HCEC 1CT (cell line): ENCODE data around the gene ACVR1C.
"Not testable (repeated sequence)": the region's sequence is repeated elsewhere in the genome, so short reads cannot be mapped to it uniquely, and the experiment has no call there.

Source experiments
- DNase-seq: peaks from one replicate; pipeline ENCODE4 v3.0.0-alpha.2; 2017

Gene ACVR1C

DNA sequence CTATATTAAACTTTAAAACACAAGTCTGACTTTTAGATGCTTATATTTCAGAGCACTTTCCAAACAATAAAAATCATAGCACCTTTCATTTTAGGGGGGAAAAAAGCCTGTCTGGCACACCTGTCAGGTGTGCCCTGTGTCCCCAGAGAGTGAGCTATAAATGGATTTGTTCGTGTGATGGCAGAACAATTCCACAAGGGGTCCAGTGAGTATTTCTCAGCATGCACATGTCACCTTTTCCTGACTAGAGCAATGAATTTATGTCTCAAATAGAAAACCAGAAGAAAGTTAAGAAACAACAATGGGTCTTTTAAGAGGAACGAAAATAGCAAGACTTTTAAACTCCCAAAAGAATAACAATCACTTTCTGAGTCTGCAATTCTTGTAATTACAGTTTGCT is 55.9 kb downstream of the ACVR1C start:
- DNase-seq: no peak

DNA sequence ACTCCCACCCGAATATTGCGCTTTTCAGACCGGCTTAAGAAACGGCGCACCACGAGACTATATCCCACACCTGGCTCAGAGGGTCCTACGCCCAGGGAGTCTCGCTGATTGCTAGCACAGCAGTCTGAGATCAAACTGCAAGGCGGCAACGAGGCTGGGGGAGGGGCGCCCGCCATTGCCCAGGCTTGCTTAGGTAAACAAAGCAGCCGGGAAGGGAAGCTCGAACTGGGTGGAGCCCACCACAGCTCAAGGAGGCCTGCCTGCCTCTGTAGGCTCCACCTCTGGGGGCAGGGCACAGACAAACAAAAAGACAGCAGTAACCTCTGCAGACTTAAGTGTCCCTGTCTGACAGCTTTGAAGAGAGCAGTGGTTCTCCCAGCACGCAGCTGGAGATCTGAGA is 62.0 kb downstream of the ACVR1C start:
- not testable (repeated sequence) for DNase-seq

DNA sequence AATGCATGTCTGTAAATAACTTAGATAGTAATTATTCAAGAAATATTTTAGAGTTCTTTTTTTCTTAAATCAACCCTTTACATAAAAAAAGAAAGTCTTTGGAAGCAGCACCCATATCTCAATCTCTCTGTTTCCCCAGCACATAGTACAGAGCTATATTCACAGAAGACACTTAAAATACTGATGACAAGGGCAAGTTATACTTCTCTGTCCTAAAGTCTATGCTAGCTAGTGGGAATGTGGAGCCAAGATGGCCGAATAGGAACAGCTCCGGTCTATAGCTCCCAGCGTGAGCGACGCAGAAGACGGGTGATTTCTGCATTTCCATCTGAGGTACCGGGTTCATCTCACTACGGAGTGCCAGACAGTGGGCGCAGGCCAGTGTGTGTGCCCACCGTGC is 62.6 kb downstream of the ACVR1C start:
- DNase-seq: not testable (repeated sequence)

DNA sequence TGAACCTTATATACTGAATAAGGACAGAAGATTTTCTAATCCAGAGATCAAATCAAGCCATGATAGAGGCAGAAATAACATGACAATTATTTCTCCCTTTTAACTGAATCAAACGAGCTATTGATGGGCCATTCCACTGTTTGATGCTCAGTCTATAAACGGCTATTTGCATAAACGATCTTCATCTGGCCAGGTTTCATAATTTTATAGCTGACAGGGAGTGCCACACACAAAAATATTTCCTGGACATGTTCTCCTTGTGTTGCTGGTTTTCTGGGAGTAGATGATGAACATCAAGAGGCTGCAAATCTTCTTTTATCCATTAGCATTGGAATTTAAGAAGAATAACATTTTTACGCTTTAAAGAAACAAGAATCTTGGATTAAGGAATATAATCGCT is 63.1 kb downstream of the ACVR1C start:
- DNase-seq: no peak

DNA sequence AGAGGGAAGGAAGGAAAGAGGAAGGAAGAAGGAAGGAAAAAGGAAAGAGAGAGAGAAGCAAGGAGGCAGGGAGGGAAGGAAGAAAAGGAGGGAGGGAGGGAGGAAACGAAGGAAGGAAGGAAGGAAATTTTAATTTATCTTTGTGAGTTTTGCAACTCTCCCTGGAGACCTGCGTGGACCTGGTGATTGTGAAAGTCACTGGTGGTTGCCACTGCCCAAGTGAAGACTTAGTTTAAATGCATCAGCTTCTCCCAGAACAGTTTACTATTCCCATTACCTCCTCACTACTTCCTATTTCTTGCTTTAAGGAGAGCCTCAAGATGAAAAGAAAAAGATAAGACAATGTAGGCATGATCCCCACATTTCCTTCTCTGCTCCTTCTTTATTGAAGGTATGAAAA is 68.8 kb downstream of the ACVR1C start:
- DNase-seq: no peak

DNA sequence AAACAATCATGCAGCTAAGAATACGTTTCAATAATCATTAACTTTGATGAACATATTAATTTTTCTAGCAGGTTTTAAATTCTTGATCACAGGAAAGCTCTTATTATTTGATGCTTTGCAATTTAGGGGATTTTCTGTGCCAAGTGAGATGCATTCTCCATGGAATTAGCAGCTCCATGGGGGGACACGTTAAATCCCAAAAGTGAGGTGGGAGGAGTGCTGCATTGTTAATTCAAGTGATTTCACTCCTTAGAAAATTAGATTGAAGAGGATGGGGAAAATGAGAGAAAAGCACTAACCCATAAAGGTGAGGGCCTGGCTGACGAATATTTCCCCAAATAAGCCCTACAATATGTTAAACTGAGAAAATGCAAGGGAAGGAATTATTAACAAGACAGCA is 69.2 kb downstream of the ACVR1C start:
- no peak for DNase-seq

DNA sequence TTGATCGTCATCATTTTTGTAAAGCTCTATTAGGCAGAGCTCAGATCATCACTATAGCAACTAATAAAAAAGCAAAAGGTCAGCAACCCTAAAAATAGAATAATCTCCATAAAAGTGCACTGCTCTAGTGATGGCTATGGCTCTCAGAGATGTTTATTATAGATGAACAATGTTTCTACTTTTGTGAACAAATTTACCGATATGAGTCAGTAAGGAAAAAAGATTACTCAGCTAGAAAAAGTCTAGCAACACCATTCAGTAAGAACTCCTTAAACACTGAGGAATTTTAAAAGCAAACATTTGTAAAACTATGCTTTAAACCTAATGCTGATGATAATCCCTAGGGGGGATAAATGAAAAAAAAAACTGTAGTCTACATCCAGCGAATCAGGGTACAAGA is 69.6 kb downstream of the ACVR1C start:
- DNase-seq: peak; percentile 24

DNA sequence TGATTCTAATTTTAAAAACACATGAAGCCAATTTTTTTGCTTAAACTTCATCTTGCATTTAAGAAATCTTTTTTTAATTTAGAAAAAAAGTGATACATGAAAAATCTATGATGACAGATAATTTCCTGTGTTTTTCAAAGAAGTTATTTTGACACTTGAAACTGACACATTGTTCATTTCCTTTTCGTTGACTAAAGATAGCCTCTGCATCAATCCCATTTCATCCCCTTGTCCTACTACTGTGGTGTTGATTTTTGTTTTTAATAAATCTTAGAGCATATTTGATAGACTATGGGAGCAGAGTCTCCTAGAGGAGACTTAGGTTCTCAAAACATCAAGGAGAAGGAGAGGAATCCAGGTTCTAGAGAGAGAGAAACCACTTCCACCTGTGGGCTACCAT is 70.9 kb downstream of the ACVR1C start:
- DNase-seq: no peak

DNA sequence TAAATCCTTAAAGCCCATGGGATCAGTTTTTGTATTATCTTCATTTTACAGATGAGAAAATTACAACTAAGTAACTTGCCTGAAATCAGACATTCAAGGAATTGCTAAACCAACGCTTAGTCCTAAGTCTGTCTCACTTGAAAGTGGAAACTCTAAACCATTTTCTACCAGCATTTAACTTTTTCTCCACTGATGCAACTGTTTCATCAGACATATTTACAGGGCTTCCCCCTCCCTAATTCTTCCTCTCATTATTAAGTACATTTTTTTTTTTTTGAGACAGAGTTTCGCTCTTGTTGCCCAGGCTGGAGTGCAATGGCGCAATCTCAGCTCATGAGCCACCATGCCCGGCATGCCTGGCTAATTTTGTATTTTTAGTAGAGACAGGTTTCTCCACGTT is 88.6 kb downstream of the ACVR1C start:
- no peak for DNase-seq

DNA sequence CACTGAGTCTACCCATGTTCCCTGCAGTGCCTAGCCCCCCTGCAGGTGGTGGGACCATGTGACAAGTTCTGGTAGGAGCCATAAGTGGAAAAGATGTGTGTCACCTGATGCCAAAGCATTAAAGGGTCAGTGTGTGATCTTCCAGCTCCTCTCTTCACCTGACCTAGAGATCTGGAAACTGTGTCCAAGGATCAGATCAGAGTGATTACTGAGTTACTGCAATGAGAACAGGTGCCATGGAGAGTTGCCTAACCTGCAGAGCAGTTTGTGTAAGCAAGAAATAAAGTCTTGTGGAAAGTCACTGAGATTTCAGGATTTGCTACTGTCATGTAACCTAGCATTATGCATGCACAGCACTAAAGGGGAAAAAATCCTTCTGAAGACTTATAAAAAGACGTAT is 90.6 kb downstream of the ACVR1C start:
- no peak for DNase-seq

DNA sequence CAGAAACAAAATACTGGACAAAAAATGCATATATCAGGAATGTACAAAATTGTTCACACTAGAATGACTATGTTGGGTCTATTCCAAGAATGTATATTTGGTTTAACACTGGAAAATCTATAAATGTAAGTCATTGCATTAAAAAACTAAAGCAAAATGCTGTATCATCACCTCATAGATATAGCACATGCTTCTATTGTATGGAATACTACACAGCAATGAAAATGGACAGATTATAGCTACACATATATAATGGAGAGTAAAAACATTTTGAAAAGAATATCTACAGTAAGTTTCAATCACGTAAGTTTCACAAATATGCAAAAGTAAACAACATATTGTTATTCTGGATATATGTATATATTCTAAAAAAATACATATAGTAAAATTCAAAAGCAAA is 91.8 kb downstream of the ACVR1C start:
- no peak for DNase-seq

DNA sequence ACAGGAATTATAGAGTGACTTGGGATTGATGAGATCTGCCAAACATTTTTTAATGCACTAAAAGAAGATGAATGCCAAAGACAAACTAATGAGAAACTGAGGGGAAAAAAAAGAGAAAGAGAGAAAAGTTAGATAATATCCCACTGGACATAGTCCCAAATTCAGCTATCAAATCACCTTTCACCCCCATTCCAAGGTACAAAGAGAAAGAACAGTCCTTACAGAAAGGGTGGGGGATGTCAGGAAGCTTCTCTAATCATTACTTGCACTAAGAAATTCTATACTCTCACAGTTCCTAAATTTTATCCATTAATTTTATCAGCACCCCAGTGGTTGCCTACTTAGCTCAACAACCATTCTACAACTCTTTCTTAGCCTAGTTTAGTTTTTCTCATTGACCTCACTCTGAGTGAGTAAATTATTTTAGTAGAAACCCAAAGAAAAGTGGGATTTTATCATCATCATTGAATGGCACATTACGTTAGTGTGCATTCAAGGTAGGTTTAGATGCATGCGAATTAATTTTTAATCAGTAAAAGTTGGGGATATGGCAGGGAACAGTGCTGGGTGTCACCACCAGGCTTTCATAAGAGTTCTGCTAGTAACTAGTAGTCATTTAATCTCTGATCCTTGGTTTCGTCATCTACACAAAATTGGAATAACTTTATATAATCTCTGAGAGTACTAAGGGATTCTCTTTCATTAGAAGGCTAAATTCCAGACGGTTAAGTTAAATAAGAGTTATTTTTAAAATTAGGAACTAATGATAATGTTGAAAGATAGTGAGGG is 99.5 kb downstream of the ACVR1C start:
- DNase-seq: no peak

DNA sequence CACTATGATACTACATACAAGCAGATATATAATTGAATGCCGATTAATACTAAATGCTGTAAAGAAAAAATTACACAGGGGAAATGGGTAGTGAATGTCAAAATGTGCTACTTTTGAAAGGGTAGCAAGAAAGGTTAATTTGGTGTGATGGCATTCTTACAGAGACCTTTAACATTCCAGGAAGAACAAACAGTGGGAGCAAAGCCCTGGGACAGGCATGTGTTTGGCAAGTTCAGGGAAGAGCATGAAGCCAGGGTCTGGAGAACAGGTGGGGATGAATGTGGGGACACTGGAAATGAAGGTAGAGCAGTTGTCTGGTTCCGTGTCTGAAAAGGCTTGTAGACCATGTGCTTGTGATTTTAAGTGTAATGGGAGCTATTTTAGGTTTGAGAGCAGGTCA is 102.6 kb downstream of the ACVR1C start:
- DNase-seq: no peak

DNA sequence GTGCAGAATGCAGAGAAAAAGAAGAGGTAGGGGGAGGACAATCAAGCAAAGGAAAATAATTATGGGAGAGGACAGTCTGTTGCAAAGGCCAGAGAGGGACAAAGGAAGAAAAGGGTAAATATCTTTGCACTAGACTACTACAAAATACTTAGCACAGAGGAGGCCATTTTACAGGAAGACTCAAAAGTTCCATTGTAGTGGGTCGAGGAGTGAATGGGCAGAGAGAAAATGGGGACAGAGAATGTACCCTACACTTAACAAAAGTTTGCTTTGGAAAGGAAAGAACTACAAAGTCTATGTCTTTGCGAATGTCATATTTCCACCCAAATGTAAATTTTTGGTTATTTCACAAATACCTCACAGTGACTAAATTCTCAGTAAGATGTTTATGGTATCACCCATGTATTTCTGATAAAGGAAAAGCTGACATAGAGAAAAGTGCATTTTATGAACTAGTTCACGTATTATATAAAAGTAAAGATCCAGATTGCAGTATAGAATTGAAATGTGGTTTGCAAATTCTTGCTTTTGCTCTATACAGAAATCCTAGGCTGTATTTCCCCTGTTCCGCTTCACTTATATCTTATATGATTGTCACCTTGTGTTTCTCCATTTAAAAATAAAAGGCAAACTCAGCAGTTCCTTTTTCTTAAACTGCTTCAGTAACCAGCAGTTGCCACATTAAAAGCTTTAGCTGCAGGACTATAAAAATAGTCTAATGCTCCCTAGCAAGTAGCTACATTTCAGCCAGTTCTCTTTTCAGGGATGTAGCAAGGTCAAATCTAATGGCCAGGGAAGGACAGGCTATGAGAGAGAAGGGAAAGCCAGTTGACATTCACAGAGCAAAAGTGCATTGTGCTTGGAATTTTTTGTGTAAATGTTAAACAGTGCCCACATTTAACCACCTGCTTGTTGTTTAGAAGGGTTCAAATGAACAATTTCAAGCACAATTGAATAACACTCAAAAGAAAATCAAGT is 105.1 kb downstream of the ACVR1C start:
- DNase-seq: no peak

DNA sequence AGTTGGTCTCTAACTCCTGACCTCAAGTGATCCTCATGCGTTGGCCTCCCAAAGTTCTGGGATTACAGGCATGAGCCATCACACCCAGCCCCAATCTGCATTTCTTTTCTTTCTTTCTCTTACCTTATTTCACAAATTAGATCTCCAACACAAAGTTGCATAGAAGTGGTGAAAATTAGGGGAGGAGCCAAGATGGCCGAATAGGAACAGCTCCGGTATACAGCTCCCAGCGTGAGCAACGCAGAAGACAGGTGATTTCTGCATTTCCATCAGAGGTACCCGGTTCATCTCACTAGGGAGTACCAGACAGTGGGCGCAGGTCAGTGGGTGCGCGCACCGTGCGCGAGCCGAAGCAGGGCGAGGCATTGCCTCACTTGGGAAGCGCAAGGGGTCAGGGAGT is 113.7 kb downstream of the ACVR1C start:
- not testable (repeated sequence) for DNase-seq

DNA sequence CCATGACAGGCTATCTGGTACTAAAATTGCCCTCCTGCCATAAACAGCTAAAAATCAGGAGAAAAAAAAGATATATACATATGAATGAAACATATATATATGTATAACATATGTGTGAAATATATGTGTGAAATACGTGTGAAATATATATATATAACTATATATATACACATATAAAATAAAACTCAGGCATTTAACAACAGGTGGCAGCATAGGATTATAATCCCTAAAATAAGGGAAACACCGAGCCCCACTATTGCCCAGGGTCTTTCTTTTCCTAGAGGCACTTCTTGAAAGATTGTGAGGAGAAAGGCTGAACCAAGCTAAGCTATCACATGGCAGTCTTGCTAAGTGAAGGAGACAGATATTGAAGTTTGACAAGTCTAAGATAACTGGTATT is 118.9 kb downstream of the ACVR1C start:
- DNase-seq: no peak

DNA sequence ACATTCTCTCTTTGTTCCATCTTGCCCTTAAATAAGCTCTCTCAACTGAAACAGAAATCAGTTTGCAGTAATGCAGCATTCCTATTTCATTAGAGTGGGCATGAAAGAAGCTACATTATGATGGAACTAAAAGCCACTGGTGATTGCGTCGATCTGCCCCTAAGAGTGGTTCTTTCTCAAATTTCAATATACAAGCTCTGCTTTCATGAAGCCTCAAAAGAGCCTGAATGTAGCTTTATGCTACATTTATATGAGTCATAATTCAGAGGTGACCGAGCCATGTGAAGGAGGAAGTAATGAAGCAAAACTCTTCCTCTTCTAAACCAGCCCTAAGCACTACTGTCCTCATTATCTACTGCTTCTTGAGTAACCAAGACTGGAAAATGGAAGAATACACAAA is 120.0 kb downstream of the ACVR1C start:
- DNase-seq: no peak

DNA sequence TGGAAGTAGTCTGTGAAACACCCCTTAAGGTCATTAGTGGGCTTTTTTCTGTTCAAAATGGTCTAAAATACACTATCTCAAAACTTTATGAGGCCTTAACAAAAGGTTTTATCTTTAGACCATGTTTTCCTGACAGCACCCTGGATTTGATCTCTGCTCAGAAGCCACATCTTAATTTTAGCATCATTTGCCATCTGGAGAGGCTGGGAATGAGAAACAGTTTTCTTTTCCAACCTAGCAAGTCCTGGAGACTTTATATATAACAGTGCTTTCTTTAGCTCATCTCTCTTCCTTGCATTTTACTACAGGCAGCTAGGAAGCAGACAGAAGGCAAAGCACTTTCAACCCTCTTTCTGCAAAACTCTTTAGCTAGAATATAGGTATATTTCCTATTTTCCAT is 122.1 kb downstream of the ACVR1C start:
- no peak for DNase-seq

DNA sequence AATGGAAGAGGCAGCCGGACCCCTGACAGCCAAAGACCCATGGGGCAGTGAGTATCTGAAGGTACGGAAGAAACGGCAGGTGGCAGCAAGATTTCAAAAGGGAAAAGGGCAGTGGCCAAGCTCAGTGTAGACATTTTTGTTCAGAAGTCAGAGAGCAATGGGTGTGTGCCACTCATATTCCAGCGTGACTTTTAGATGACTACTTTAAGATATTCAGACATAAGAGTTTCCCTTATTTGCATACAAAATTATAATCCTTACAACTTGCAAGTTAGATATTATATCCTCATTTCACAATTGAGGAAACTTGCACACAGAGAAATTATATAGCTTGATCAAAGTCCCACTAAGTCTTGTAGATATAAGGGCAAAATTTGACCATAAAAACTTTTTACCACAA is 124.0 kb downstream of the ACVR1C start:
- DNase-seq: no peak

DNA sequence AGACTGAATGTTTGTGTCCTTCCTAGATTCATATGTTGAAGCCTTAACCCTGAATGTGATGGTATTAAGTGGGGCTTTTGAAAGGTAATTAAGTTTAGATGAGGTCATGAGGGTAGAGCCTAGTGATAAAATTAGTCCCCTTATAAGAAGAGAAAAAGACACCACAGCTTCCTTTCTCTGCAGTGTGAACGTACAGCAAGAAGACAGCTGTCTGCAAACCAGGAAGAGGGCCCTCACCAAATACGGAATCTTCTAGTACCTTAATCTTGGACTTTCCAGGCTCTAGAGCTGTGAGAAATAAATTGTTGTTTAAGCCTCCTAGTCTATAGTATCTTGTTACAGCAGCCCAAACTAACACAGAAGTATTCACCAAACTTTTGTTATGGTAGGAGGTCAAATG is 127.6 kb downstream of the ACVR1C start:
- DNase-seq: no peak

DNA sequence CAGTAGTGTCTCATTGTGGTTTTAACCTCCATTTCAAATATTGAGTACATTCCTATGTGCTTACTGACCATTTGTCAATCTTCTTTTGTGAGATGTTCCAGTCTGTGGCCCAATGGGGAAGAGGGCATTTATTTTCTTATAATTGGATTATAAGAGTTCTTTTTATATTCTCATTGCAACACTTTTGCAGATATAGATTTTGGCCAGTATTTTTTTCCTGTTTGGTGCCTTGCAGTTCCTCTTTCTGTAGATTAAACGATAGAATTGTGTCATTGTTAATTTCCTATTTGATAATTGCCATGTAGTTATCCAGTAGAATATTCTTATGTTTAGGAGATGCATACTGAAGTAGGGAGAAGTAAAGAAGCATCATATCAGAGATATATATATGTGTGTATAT is 128.3 kb downstream of the ACVR1C start:
- DNase-seq: no peak

DNA sequence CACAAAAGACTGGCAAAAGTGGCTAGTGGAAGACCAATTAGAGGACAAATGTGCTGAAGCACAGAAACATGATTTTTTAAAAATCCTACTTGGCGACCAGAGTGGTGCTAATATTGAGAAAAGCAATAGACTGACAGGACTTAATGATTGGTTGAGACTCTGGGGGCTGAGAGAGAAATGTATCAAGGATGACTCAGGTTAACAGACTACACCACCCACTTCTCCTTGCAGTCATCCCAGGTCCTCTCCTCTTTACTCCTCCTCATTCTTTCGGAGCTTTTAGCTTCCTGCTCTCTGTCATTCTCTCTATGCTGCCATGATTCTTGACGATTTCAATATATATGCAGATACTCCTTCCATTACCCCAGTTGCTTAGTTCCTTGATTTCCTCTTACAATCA is 130.2 kb downstream of the ACVR1C start:
- no peak for DNase-seq

DNA sequence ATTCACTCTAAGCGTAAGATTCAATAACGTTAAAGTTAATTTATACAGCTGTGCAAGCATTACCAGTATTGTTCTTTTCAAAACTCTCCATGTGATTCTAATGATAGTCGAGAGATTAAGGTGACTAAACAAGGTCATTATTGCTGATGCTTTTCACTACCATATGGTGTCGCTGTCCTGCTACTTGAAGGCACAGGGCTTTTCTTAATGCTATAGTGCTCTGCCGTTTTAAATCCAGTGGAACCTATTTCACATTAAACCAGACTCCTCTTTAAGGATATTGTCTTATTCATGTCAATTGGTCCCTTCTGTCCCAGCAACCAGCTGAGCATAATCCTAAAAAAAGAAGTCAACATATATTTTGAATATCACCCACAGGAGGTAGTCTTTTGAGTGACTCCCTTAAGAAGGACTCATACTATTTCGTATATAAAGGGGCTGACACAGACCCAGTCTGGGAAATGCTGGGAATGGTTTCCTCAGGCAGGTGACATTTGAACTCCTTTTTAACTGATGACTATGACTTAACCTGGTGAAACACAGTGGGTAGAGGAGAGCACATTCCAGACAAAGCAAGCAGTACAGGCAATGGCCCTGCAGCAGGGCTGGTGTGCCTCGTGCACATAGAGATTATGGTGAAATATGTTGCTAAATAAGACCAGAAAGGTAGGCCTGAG is 130.9 kb downstream of the ACVR1C start:
- peak; percentile 76 for DNase-seq
